Activated CD8-positive, alpha-beta T cell treated with anti-CD3 and anti-CD28 coated beads for 36 hours (primary cell): ENCODE measurements around the gene GJB3. TPM values are rescaled to one million over a fixed set of nuclear protein-coding genes. Genes with fewer than 3 reads are reported as not detected.
"Not testable (repeated sequence)": the region's sequence is repeated elsewhere in the genome, so short reads cannot be mapped to it uniquely, and the experiment has no call there.

Experiments
- ATAC-seq: fragments of 200-7000 bp; cut with Tn5 transposase; one replicate; pipeline ENCODE4 v1.10.0; 2021; ENCODE audit warnings: mild to moderate bottlenecking, moderate library complexity
- CTCF ChIA-PET: fragments of 350-600 bp; sonication (Branson Sonifier 250); formaldehyde crosslinking; loops from one replicate; lab custom pipeline; 2021; ENCODE audit warnings: antibody characterized with exemption; lab: Charles Lee
- POLR2A ChIA-PET: fragments of 350-600 bp; sonication (Branson Sonifier 250); formaldehyde crosslinking; loops from one replicate; lab custom pipeline; 2021; ENCODE audit warnings: antibody characterized with exemption; lab: Charles Lee
- DNase-seq: peaks from one replicate; pipeline ENCODE4 v3.0.0-alpha.2; 2020
- H3K27ac Mint-ChIP-seq: one replicate; pipeline ENCODE4 v1.8.0; 2021; ENCODE audit warnings: mild to moderate bottlenecking, mixed read lengths
- H3K27me3 Mint-ChIP-seq: one replicate; pipeline ENCODE4 v1.8.0; 2021; ENCODE audit warnings: mixed read lengths
- H3K36me3 Mint-ChIP-seq: one replicate; pipeline ENCODE4 v1.8.0; 2021; ENCODE audit warnings: low read depth, mixed read lengths
- H3K4me1 Mint-ChIP-seq: one replicate; pipeline ENCODE4 v1.8.0; 2021; ENCODE audit warnings: low read depth, mixed read lengths
- H3K4me3 Mint-ChIP-seq: one replicate; pipeline ENCODE4 v1.8.0; 2021; ENCODE audit warnings: mild to moderate bottlenecking, moderate library complexity, mixed read lengths
- H3K9me3 Mint-ChIP-seq: one replicate; pipeline ENCODE4 v1.8.0; 2021; ENCODE audit warnings: mixed read lengths
- CTCF ChIP-seq: fragments of 200-600 bp; IDR thresholded peaks from one replicate; pipeline ENCODE4 v1.8.0; 2022; ENCODE audit warnings: antibody characterized with exemption, mild to moderate bottlenecking
- intact Hi-C: fragments of 100-400 bp; cut with micrococcal nuclease; formaldehyde crosslinking; loops from one replicate; pipeline ENCODE4 v1.10.0; 2022
- total RNA-seq, 2 experiments: library from RNA; stranded (reverse); gene quantifications; one replicate each; pipeline ENCODE4 v1.2.3, GENCODE V29; 2021

The GJB3 gene
- total RNA-seq, 2 experiments from 2014 or later, result not detected

GRCh38 chr1:34816332-34816731 lies 35.3 kb downstream of the GJB3 start:
- no peak for ATAC-seq
- H3K9me3 Mint-ChIP-seq, result no peaks in the 10 kb centered on the region
- no peaks in the 10 kb centered on the region for H3K36me3 Mint-ChIP-seq
- no peak for TF ChIP-seq CTCF
- CTCF ChIA-PET, result interaction anchor here (1.8 kb wide), 1 partner anchor 37 kb away, joined by 5 read pairs; no protein-coding TSS in a partner anchor
- H3K27ac Mint-ChIP-seq, result no peak overlapping the region
- intact Hi-C loops, result no loop called here
- POLR2A ChIA-PET, result interaction anchor here (0.6 kb wide), 2 partner anchors 21 to 796 kb away, joined by 3 read pairs; no protein-coding TSS in a partner anchor
- no peaks in the 10 kb centered on the region for H3K27me3 Mint-ChIP-seq
- DNase-seq, result no peak
- no peak overlapping the region for H3K4me3 Mint-ChIP-seq
- peaks cover 2% of the 10 kb centered on the region for H3K4me1 Mint-ChIP-seq

DNA sequence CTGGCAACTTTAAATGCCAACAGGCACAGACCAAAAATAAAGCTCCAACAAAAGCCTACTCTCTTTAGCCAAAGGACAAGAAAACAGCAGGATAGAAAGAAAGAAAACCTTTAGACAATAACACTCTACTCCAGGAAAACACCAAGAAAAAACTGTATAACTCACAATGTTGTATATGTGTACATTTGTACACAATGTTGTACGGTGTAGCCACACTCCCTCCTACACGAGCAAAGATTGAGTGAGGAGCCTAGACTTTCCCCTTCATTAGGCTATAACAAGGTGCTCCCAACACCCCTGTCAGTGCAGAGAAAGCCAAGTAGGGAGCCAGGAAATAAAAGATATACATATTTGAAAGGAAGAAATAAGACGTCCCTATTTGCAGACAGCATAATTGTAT lies 35.8 kb downstream of the GJB3 start:
- ChIA-PET CTCF (interaction anchor here (1.8 kb wide), 1 partner anchor 36 kb away, joined by 5 read pairs; no protein-coding TSS in a partner anchor), POLR2A (no interaction called here)
- Mint-ChIP-seq H3K27ac (no peak overlapping the region), H3K4me1 (no peaks in the 10 kb centered on the region), H3K27me3 (no peaks in the 10 kb centered on the region), H3K36me3 (no peaks in the 10 kb centered on the region), H3K9me3 (no peaks in the 10 kb centered on the region), H3K4me3 (no peak overlapping the region)
- ATAC-seq (no peak), DNase-seq (no peak)
- intact Hi-C loops, result no loop called here
- TF ChIP-seq CTCF, result no peak

DNA sequence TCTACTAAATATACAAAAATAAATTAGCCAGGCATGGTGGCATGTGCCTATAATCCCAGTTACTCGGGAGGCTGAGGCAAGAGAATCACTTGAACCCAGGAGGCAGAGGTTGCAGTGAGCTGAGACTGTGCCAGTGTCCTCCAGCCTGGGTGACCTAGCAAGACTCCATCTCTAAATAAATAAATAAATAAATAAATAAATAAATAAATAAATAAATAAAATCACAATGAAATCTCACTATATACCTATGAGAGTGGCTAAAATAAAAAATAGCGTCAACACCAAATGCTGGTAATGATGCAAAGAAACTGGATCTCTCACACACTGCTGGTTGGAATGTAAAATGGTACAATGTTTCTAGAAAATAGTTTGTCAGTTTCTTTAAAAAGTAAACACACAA lies 37.8 kb downstream of the GJB3 start:
- DNase-seq, H3K27me3 Mint-ChIP-seq, H3K4me1 Mint-ChIP-seq, H3K27ac Mint-ChIP-seq, H3K36me3 Mint-ChIP-seq, ATAC-seq, H3K9me3 Mint-ChIP-seq, POLR2A ChIA-PET, H3K4me3 Mint-ChIP-seq, intact Hi-C loops: not testable (repeated sequence)
- CTCF ChIA-PET, result interaction anchor here (1.7 kb wide), 1 partner anchor 33 kb away, joined by 5 read pairs; no protein-coding TSS in a partner anchor

DNA sequence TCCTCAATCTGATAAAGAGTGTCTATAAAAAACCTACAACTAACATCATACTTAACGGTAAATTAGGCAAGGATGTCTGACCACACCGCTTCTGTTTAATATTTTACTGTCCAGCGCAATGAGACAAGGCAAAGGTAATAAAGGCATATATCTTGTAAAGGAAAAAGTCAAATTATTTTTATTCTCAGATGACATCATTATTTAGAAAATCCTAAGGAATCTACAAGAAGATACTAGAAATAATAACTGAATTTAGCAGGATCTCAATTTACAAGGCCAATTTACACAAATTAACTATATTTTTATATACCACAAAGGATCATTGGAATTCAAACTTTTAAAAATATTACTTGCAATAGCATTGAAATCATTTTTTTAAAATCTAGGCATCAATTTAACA lies 41.2 kb downstream of the GJB3 start:
- intact Hi-C loops, result no loop called here
- Mint-ChIP-seq H3K27me3 (no peaks in the 10 kb centered on the region), H3K4me3 (no peak overlapping the region), H3K4me1 (no peaks in the 10 kb centered on the region), H3K36me3 (no peaks in the 10 kb centered on the region), H3K27ac (no peak overlapping the region), H3K9me3 (no peaks in the 10 kb centered on the region)
- ChIA-PET POLR2A (no interaction called here), CTCF (interaction anchor here (2.0 kb wide), 1 partner anchor 31 kb away, joined by 7 read pairs; no protein-coding TSS in a partner anchor)
- DNase-seq (no peak), ATAC-seq (no peak)
- no peak for TF ChIP-seq CTCF

DNA sequence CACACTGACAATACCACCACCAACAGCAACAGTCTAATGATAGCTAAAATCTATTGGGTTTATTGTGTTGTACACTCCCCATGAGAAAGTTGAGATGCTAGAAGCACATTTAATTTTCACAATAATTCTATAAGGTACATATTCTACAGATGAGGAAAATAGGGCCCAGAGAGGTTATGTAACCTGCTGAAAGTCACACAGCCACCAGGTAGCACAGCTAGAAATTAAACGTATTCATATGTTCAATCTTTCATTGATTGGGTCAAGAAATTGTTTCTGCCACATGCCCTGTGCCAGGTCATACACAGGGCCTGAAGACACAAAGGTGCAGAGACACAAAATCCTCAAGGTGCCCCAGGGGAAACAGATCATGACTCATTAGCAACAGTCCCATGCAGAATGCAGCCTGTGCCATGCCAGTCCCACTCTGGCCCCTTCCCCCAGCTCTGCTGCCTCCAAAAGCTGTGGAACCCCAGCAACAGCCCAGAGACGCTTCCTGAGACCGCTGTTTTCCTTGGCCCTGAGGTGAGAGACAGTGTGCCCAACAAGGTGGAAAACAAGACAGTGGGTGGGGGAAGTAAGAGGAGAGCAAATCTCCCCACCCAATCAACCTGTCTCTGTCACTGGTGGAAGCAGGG lies 43.9 kb downstream of the GJB3 start:
- DNase-seq (no peak), ATAC-seq (no peak)
- Mint-ChIP-seq H3K9me3 (no peaks in the 10 kb centered on the region), H3K27ac (no peak overlapping the region), H3K4me3 (no peak overlapping the region), H3K36me3 (no peaks in the 10 kb centered on the region), H3K27me3 (no peaks in the 10 kb centered on the region), H3K4me1 (no peaks in the 10 kb centered on the region)
- CTCF ChIA-PET, result interaction anchor here (0.9 kb wide), 1 partner anchor 24 kb away, joined by 3 read pairs; no protein-coding TSS in a partner anchor
- POLR2A ChIA-PET, result interaction anchor here (1.2 kb wide), 1 partner anchor 33 kb away, joined by 3 read pairs; no protein-coding TSS in a partner anchor
- intact Hi-C loops, result no loop called here
- TF ChIP-seq CTCF, result no peak
